Esophagus squamous epithelium (tissue), 4 donors: ENCODE data around the gene ANO2.

Experiments used
- POLR2A ChIP-seq, 4 donors: fragments of 450-650 bp; IDR thresholded peaks; one replicate each; pipeline ENCODE4 v1.6.1; 2017; ENCODE audit warnings: antibody characterized with exemption in 4 of 4, mild to moderate bottlenecking in 4 of 4, moderate library complexity in 3 of 4
- TF ChIP-seq, protein P1 (sequence below), 6 experiments: fragments of 450-650 bp in 4 of 6; fragments of 200-600 bp in 2 of 6; sonication (generic) in 2 of 6; IDR thresholded peaks; one replicate each; pipeline ENCODE4 v1.5.1; 2016 to 2019; ENCODE audit warnings: antibody characterized with exemption in 6 of 6, mild to moderate bottlenecking in 4 of 6, moderate library complexity in 4 of 6

DNA sequence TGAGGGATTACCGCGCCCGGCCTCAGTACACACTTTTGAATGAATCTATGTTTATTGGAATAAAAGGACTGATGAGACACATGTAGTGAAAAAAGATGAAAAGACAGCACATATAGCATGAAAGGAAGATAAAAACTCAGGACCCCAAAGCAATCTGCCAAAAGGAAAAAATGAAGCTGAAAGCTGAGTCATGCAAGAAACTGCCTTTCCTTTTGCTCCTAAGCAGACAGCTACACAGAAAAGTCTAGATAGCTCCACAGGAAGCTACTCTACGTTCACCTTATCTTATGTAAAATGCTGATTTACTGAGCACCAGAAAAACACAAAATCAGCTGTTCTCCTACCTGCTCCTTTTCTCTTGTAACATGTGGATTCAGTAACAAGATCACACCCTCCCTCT is 384.8 kb downstream of the ANO2 start:
- TF ChIP-seq, protein P1, sequence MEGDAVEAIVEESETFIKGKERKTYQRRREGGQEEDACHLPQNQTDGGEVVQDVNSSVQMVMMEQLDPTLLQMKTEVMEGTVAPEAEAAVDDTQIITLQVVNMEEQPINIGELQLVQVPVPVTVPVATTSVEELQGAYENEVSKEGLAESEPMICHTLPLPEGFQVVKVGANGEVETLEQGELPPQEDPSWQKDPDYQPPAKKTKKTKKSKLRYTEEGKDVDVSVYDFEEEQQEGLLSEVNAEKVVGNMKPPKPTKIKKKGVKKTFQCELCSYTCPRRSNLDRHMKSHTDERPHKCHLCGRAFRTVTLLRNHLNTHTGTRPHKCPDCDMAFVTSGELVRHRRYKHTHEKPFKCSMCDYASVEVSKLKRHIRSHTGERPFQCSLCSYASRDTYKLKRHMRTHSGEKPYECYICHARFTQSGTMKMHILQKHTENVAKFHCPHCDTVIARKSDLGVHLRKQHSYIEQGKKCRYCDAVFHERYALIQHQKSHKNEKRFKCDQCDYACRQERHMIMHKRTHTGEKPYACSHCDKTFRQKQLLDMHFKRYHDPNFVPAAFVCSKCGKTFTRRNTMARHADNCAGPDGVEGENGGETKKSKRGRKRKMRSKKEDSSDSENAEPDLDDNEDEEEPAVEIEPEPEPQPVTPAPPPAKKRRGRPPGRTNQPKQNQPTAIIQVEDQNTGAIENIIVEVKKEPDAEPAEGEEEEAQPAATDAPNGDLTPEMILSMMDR (IDR thresholded peaks at IDR 0.05), result no peak
- no peak for TF ChIP-seq POLR2A (IDR thresholded peaks at IDR 0.05)
